ENCODE results near the gene EHD4.

EHD4 gene

GRCh38 chr15:41955100-41955499, 17.3 kb downstream of the EHD4 start:
- DNase-seq, result no peak

DNA sequence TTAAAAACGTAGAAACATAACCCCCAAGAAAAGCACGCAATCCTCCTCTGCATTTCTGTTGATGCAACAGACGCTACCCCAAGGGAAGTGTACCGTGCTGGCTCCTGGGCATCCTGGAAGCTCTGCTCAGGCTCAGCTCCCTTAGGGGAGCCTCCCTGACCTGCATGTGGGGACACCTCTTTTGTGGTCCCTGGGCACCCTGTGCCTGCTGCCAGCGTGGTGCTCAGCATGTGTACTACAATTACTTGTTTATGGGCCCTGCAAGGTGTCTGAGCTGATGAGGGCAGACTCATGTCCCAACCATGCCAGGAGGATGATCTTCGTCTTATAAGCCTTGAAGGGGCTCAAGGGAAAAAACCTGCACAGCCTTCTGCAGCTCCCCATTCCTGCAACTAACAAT, 18.3 kb downstream of the EHD4 start:
- DNase-seq, result no peak

DNA sequence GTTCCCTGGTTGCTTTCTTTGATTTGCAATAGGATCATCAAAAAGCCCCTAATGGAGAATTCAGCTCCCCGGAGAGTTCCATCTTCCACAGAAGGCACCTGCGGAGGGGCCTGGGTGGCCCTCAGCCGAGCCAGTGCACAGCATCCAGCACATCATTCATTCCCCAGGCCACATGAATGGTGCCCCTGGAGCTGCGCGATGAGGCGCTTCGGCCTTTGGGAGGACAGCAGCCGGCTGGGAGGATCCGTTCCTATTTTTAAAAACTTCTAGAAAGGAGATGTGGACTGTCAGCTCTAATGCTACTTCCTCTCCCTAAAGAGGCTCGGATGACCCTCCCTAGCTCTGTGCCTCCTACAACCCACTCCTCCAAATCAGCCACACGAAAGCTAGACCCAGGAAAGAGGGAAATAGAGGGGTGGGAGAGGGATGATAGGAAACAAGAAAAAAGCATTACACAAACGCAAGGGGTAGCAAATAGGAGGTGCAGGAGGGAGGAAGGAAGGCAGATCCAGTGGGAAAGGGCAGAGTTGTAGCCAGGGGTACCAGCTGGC, 20.3 kb downstream of the EHD4 start:
- DNase-seq, result no peak

DNA sequence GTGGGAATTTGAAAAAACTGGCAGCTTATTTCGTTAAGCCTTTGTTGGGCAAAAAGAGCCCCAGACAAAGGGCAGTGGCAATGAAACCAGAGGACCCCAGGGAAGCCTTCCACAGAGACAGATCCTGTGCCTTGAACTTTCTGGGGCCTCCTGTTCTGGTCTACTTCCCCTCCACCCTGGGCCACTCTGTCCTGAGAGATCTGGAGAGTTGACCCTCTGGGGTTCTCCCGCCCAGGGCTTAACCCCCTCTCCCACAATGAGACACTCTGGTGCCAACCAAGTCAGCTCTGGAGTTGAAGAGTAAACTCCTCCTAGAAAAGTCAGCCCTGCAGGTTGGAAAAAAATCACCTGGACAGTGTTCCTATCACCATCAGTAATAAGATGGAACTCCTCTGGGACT, 20.8 kb downstream of the EHD4 start:
- no peak for DNase-seq

DNA sequence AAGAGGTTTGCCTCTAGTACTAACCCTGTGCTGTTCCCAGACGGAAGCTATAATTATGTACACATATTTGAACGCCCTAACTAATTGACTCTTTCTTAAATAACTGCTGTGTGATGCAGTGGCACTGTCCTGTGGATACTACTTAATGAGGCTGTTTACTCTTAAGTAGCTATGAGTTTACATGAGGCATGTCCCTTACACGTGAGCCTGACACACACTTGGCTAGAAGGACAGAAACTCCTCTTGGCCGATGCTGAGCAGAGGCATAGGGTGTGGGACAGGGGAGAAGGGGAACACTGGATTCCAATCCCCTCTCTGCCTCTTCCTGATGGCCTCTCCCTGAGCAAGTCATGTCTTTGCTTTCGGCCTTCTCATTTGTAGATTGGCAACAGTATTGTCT, 21.9 kb downstream of the EHD4 start:
- DNase-seq, result no peak

DNA sequence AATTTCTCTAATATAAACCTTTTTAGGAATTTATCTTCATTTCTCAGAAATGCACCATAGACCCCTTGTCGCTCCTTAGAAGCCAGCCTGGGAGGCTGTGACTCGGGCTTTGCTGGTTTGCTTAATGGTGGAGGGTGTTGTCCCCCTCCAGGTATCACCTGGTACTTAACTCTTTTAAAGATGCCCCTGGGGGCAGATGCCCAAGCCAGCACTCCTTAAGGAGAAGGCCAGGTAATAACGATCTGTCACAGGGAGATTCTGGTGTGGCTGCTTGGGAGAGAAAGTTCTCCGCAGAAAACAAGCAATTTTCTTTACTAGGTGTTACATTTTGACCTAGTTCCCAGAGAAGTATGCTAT, 22.3 kb downstream of the EHD4 start:
- DNase-seq, result no peak

DNA sequence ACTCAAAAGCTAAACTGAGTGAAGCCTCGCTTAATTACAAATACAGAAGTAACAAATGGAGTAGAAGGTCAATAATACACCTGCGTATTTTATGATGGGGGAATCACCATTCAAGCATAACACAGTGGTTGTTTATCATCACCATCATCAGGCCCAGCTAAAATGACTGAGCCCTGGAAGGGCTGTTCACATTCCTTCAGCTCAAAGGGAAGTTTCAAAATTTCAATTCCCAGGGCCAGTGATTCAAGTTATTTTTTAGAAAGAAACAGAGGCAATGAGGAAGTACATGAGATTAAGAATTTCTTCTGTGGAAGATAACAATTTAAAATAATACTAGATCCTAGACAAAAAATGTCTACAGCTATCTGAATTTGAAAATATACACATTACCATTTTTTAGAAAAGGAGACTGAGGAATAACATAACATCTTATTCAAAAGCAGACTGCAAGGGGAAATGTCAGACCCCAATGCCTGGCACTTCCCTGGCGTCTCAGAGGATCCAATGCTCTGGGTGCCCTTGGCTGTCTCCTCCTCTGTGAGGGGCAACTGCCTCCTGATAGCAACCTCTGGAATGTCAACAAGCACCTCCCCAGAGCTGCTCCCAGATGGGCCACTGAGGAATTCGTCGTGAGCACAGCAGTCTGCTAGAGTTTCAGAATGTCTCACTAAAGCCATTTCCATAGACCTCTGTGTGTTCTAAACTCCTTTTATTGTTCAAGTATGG, 22.8 kb downstream of the EHD4 start:
- no peak for DNase-seq

- no peak for DNase-seq
Observed at GRCh38 chr15:41948490-41948889, 23.9 kb downstream of the EHD4 start.

DNA sequence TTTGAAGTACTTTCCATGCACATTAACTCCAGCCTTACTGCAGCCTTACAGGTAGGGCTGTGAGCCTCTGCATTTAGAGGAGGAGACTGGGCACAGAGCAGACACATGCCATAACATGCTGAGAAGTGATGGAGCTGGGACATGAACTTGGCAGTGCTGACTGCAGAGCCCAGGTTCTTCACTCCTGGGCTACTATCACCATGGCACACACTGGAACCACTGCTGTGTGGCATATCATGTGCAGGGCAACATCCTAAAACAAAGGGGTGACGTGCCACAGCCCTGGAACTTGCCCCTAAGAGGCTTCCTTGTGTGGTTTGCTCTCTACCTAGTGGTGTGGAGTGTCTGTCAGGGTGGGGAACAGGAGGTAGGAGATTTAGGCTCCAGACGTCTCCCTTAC, 25.4 kb downstream of the EHD4 start:
- DNase-seq, result no peak

GRCh38 chr15:41945731-41946130, 26.6 kb downstream of the EHD4 start:
- DNase-seq, result no peak

DNA sequence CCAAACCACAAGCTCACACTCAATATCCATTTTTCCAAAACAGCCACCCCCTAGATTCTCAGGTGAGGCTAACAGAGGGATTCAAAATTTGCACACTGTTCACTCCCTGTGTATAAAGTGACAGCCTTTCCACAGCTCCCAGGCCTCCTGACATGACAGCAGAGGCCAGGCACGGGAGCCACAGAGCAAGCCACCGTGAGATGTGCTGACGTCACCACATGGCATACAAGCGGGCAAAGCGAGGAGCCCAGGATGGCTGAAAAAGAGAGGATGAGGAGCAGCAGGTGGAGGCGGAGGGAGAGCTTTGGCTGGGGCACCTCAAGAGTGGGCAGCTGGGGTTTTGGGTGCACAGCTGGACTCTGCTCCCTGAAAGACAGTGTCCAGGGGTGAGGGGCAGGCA, 27.1 kb downstream of the EHD4 start:
- DNase-seq, result no peak

DNA sequence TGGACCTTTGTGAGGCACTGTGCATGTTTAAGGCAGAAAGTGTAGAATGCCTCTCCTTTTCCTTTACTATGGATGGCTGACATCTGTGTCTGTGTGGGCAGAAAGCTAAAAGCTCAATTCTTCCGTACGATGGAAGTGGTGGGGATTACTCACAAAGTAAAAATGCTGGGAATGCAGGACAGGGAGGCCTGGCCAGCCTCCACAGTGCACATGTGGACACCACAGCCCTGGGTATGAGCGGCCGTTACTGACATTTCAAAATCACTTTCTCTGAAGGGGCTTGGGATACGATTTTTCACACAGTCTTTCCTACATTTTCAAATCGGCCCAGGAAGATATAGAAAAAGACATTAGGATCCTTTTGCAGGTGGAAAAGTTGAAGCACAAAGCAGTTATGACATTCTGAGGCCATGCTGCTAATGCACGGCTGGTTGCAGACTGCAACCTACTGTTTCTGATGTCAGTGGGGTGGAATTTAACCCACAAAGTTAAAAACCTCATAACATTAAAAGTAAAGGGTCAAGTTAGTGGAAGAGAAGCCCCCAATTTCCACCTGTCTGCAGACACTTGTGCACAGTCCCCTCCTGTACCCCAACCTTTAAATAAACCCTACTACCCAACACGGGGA, 27.9 kb downstream of the EHD4 start:
- no peak for DNase-seq

- DNase-seq, result no peak
Observed at GRCh38 chr15:41943543-41944312, 28.6 kb downstream of the EHD4 start.

GRCh38 chr15:41942886-41943285, 29.5 kb downstream of the EHD4 start:
- DNase-seq, result no peak

DNA sequence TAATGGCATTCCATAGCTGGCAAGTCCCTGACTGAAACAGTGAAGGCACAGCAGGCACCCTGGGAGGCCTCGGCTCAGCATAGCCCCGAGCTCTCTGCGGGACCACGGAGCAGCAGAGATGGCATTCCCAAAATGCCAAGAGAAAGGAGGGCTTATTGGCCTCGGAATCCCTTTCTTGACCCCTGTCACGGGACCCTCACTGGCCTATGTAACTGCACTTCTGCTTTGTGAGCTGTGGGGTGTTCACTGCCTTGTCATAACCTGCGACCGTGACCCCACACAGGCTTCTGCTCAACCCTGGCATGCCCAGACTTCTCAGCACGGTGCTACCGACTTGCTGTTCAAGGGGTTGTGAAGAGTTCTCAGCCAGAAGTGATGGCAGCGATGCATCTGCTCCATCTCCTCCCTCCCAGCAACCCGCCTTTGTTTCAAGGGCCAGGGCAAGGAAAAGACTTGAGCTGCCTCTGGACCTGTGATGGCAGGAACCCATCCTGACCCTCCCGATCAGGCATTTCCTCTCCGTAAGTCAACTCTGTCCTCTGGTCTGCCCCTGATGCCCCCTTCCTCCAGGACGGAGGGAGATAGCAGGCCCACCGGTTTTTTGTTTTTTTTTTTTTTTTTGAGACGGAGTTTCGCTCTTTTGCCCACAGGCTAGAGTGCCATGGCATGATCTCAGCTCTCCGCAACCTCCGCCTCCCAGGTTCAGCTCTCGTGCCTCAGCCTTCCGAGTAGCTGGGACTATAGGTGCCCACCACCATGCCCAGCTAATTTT, 30.5 kb downstream of the EHD4 start:
- DNase-seq, result no peak

DNA sequence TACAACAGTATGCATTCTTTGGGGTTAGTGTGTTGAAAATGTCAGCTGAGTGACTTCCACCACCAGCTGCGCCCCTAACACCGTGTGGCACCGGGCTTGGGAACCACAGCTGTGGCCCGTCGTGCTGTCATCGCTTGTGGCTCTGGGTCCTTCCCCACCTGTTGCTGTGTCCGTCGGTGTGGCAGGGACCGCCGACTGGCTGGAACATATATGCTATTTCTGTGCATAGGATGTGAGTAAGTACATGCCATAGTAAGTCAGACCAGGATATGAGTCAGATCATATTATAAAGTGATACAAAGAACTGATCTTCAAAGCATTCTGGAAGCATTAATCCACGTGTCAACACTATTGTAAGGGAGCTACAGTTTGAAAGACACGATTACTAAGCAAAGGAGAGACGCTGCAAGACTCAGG, 31.9 kb downstream of the EHD4 start:
- DNase-seq, result peak; percentile 48

GRCh38 chr15:41939986-41940385, 32.4 kb downstream of the EHD4 start:
- DNase-seq, result no peak

GRCh38 chr15:41937568-41937923, 34.8 kb downstream of the EHD4 start:
- DNase-seq, result no peak

GRCh38 chr15:41936649-41937567, 35.4 kb downstream of the EHD4 start:
- DNase-seq, result peak; percentile 75

DNA sequence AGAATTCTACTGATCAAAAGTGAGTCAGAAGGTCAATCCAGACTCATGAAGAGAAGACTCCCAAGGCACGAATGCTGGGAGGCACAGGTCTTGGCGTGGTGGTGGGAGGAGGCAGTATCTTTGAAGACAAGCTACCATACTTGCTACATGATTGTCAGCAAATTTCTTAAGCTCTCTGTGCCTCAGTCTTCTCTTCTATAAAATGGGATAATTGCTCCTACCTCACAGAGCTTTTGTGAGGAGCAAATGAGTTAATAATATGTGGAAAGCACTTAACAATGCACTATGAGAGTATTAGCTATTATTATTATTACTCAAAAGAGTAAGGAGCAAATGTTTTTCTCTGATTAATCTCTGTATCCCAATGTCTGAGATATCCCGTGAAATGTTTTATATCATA, 36.2 kb downstream of the EHD4 start:
- no peak for DNase-seq

DNA sequence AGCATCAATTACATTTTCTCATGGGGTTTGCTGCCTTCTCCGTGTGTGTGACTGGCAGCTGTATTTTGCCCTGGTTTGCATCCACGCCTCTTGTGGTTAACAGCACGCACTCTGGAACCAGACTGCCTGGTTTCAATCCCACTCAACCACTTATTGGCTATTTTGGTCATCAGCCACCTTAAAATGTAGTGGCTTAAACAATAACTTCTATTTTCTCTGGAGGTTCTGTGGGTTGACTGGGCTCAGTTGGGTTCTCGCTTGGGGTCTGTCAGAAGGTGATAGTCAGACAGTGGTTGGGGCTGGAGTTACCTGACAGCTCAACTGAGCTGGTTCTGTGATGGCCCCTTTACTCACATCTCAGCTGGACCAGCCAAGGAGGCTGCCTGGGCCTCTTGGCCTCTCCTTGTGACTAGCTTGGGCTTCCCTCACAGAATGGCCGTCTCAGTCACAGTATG, 36.8 kb downstream of the EHD4 start:
- no peak for DNase-seq

- peak; percentile 75 for DNase-seq
Observed at GRCh38 chr15:41934843-41935242, 37.5 kb downstream of the EHD4 start.
